CD4-positive, alpha-beta T cell treated with Interleukin-6 at 100 ng/mL for 8 hours (primary cell): ENCODE measurements around the gene PREP.
"Not testable (repeated sequence)": the region's sequence is repeated elsewhere in the genome, so short reads cannot be mapped to it uniquely, and the experiment has no call there.

Source experiments
- DNase-seq: peaks from one replicate; pipeline ENCODE4 v3.0.0-alpha.2; 2020; ENCODE audit warnings: mixed read lengths, low spot score

PREP gene

DNA sequence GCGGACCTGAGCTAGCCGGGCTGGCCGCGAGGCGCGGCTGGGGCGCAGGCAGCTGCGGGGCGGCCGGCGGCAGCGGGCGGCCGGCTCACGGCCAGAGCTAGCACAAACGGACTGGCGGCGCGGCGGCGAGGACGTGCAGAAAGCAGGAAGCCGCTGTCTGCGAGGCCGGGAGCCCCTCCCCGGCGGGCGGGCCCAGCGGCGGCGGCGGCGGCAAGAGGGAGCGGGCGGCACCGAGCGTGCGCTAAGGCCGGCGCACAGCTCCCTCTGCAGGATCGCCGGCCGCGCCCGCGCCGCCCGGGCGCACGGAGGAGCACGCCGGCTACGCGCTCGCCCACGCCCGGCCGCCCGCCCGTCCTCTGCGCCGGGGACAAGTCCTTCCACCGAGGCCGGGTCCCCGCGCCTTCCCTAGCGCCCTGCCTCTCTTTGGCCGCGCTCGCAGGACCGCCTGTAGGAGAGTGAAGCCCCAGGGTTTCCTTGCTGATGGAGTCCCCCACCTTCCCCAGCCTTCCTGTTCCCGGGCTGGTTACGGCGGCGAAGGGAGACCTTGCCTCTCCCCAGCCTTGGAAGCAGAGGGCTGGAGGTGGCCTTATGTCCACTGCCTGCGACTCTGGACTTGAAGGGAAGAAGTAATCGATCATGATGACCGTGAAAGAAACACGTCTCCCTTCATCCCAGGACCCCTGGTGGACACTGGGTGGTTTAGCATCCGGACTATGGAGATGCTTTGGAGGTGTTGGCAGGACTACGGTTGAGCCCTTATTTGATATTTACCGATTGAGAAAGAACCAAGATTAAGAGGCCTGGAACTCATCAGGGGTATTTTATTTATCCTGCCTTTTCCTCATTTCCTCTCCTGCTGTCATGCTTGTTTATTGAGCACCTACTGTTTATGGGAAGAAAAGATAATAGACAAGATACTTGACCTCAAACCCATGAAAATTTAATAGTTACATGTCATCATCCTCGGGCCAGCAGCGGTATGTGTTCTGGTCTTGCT, at the start of gene PREP:
Gene PREP (minus strand): TSS at position 144 of the 997 bp plus-strand sequence. CDS start 191 bp downstream, outside the sequence.
- DNase-seq, result peak; percentile 79

DNA sequence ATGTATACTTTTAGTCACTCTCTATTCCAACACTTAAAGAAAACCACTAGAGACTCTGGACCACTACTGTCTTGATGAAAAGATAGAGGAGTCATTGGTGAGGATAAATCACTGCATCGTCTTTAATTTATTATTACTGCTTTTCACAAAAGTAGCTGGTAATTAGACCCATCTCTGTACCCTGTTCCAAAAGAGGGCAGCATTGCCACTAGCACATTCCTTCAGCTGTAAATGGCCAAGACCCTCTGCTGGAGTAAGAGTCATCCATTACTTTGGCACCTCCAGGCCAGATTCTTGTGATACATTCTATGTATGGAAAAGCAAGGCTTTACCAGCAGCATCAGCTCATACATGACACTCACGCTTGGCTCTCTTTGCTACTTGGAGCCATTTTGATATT, 49.5 kb upstream of the PREP start:
- DNase-seq, result no peak

DNA sequence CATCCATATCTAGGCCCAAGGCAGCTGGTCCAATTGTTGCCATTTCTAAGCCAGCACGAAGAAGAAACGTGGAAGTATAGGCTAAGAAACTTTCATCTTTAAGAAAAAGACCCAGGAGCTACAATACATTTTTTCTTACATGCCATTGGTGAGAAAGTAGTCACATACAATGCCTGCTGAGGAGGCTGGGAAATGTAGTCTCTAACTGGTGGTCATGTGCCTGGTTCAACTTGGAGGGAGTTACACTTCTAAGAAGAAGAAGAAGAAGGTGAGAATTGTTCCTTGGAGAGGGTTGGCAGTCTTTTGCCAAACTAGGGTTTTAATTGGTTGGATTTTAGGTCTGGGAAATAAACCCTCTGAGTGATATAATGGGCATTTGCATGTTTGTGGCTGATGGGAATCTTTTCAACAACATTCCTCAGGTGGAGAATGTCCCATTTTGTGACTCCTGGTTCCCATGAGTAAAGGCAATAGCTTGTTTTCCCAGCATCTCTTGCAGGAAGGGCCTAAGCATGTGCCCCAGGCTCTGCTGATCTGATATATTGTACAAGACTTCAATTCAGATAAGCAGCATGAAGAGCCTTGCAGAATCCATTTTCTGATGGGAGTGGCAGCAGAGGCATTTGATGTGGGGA, 47.0 kb upstream of the PREP start:
- DNase-seq, result no peak

DNA sequence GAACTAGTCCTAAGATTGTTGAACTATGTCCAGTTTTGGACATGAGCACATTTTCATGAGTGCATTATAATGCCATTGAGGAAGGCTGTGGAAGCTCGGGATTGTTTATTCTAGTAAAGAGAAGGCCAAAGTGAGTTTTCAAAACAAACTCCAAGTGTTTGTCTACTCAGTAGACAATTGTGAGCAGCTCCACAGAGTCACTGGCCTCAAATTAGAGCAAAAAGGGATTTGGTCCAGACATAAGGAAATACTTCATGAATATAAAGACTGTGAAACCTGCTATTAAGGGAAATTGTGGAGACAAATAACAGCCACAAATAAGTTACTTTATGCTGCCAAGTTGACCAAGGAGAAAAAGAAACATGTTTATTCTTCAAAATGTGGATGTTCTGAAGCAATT, 42.6 kb upstream of the PREP start:
- DNase-seq, result no peak

DNA sequence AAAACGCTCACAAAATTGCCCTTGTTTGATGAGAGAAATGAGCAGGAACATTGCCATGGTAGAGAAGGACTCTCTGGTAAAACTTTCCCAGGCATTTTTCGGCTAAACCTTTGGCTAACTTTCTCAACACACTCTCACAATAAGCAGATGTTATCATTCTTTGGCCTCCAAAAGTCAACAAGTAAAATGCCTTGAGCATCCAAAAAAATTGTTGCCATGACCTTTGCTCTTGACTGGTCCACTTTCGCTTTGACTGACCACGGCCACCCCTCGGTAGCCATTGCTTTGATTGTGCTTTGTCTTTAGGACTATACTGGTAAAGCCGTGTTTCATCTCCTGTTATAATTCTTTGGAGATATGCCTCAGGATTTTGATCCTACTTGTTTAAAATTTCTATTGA, 41.1 kb upstream of the PREP start:
- no peak for DNase-seq

DNA sequence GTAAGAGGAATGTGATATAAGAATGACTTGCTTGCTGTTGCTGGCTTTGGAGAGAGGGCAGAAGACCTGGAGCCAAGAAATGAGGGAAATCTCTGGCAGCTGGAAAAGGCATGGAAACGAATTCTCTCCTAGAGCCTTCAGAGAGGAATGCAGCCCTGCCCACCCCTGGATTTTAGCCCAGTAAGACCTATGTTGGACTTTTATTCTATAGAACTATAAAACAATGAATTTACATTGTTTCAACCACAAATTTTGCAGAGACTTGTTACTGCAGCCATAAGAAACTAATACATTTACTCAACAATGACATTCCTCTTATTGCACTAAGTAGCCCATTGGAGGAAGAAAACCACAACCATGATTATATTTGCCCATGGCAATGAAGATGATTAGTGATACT, 39.5 kb upstream of the PREP start:
- DNase-seq, result no peak

DNA sequence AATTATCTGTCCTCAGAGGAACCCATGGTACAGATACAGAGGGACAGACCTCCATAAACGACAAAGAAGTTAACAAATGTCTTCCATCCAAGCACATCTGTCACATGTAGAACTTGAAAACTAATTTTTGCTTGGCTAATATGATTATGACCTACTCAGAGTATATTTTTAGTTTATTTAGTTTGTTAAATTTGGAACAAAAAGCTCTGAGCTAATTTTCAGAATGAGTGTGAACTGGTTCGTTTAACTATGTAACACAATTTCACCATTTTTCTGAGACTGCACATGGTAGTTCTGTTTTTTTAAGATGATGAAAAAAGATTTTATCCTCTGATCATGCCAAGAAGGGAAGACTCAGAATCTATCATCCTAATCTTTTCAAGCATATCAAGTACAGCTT, 34.4 kb upstream of the PREP start:
- DNase-seq, result no peak

DNA sequence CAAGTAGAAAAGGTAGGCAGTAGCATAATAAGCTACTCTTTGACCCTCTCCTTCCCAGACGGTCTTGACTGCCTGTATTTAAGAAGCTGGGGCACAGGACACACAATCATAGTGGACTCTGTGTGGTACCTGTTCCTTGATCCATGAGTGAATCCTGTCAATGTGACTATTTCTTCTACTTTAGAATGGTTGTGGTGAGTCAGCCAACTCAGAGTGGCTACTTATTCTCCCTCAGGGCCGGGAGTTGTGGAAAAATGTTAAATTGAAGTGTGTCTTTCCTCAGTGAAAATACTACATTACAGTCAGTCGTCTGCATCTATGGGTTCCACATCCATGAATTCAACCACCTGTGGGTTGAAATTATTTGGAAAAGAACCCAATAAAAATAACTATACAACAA, 30.8 kb upstream of the PREP start:
- DNase-seq, result no peak

DNA sequence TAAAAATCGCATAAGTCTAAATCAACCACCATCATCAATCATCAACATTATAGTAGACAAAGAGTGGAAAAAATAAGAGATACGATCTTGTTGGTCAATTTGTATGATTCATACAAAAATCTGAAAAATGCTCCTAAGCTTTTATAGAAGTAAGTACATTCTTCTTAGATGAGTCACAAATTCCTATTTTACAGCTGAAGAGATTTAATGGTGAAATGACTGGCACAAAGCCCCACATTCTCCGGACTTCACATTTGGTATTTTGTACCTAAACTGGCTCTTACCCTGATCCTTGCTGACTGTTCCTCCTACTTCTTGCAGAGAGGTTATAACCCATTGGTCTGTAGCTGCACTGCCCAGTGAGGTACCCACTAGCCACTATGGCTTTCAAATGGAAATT, 29.9 kb upstream of the PREP start:
- no peak for DNase-seq

DNA sequence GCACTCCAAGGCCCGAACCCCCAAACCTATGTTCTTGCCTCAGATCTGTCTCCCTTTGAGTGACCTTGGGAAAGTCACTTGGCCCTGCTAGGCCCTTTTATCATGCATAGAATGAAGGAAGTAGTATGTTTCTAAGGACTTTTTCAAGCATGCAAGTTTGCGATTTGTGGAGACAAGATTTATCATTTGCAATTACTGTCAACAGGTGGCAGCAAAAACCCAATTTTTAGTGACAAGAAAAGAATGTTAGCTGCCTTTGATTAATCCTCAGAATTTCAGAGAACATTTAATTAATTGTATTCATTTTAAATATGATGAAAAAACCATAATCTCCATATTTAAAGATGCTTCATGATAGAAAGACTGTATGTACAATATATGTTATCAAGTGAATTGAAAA, 28.3 kb upstream of the PREP start:
- DNase-seq, result peak; percentile 32

DNA sequence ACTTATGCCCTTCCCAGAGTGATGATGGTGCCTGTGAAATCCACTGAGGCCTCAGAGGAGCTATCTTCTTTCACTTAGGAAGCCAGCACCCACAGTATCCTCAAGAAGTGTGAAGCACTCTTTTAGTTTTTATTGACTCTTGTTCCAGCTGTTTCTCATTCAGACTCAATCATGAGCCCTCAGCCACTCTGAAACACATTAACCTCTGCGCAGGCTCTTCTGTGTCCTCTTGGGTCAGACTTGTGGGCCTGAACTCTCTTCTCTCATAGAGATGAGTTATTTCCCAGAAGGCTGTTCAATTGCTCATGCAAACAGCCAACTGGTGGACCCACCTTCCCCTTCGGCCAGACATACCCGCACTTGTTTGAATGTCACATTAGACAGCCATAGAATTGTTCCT, 27.8 kb upstream of the PREP start:
- no peak for DNase-seq

DNA sequence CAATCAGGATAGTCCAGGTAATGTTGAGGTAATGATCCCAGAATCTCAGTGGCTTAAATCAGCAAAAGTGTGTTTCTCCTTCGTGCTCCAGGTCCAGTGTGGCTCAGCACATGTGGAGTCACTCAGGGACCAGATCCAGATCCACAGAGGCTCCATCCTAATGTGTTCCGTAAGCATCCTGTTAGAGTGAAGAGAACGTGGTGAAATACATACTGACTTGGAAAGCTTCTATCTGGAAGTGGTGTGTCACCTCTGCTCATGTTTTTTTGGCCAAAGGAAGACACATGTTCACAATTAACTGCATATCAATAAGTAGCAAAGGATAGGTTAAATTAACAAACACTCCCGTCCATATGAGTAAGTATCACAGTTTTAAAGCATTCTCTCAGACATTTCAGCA, 26.8 kb upstream of the PREP start:
- no peak for DNase-seq

DNA sequence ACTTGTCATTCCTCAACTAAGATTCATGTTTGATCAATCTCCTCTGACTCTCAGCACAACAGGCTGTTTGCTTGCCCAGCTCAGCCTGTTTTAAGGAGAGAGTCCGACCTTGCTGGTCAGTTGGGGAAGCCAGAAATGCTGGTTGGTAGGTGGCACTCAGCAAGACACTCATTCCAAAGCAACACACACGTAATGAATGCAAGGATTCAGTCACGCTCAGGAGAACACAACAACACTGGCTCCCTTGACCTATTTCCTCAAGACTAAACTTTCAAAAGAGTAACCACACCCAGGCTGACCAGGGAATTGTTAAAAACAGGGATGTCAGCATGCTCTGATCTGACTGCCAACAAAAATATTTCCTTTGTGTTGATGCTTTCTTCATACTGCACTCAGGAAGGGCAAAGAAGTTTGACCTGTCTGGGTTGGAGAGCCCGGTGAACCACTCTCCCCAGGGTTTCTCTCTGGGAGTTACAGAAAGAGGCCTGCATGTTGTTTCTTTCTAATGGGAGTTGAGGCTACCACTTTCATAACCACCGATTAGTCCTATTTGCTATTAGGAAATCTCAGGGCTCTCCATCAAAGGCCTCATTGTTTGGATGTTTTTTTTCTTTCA, 25.6 kb upstream of the PREP start:
- no peak for DNase-seq

DNA sequence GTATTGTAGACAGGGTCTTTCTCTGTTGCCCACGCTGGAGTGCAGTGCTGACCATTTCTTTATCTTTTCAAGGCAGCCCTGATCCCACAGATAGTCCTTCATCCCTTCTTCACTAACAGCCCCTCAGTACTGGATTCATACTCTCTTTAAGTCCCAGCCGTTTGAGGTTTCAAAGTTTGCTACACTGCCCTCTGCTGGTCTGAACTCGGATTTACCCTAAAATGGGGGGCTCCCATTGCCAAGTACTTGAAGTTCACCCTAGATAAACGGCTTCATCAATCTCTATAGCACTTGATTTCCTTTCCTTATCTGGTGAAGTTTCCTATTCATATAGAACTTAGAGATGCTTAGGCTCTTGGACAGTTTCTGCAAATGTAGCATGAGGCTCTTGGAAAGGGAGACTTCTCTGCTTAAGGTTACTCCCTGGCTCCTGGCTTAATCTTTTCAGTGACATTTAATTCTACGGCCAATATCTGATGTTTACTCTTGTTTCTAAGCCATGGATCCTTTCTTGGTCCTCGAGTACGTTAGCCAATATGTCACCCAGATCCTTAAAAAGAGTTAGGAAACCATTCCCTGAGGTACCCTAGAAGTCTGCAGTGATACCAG, 21.4 kb upstream of the PREP start:
- peak; percentile 52 for DNase-seq

DNA sequence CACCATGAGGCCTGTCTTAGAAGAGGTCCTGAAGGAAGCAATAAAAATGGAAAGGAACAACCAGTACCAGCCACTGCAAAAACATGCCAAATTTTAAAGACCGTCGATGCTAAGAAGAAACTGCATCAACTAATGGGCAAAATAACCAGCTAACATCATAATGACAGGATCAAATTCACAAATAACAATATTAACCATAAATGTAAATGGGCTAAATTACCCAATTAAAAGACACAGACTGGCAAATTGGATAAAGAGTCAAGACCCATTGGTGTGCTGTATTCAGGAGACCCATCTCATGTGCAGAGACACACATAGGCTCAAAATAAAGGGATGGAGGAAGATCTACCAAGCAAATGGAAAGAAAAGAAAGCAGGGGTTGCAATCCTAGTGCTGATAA, 14.1 kb upstream of the PREP start:
- DNase-seq, result not testable (repeated sequence)

DNA sequence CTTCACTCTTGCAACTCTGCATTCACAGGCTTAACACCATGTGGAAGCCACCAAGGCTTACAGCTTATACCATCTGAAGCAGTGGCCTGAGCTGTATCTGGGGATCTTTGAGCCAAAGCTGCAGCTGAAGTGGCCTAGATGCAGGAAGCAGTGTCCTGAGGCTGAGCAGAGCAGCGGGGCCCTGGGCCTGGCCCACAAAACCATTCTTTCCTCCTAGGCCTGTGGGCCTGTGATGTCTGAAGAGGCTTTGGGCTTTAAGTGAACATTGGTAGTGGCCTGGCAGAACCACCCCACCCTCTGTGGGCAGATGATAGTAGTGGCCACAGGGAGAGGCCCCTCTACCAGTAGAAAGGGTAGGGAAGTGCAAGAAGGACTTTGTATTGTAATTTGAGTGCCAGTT, 6.9 kb upstream of the PREP start:
- DNase-seq, result no peak

DNA sequence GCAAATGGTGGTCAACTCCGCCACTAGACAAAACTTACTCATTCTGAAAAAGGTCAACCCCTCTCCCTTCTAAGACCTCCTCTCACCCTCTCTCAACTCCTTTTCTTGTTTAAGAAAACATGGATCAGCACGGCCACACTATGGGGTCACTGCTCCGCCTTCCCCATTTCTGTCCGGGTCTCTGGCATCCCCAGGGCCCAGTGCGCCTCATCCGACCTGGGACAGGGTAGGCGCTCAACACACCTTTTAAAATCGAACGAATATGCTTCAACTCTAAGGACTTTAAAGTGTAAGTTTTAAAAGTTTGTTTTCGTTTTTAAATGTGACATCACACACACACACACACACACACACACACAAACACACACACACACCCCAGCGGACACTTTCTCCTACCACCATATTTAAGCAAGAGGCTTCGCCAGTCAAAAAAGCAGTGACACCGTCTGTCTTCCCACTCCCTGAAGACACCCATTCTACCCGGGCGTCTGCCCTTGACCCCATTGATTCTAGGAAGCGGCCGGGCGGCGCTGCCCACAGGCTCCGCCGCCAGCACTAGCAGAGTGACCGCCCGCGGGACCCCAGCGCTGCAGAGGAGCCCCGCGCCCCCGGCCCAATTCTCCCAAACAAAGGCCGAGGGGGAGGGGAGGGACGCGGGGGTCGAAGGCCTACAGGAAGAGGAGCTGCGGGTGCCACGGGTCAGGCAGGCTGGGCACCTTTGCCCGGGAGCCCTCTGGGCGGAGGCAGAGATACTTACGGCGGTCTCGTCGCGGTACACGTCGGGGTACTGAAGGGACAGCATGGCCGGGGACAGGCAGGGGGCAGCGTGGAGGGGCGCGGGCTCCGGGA, 568 bp downstream of the PREP start:
- no peak for DNase-seq

DNA sequence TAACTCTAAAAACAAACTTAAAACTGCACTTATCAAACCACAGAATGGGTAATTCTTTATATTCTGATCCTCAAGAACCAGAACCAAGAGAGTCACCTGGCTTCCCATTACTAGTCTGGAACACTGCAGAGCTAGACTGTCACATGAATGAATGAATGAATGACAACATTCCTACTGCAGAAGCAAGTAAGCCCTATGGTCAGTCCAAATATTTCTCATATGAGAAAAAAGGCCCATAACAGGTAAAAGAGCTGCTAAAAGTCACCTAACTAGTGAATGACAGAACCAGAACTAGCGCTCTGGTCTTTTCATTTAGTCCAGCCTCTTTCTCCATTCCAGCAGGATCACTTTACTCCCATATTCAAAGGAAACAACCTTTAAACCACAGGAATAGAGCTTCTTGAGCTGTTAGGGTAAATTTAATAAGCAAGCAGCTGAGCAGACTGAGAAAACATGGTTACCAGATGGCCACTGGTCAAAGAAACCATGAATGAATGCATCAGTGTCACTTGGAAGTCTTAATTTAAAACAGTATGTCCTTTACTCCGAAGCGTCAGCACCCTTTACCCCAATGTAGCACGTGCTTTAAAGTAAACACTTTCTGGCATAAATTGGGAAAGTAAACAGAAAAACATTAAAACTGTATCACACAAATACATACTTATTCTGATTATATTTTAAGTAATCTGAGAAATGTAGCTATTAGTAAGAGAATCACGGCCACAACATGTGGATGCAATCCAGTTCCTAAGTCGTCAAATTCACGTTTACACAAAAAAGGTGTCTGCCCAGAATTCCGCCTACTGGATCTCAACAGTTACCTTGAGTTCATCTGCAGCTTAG, 1.4 kb downstream of the PREP start:
- DNase-seq, result no peak

DNA sequence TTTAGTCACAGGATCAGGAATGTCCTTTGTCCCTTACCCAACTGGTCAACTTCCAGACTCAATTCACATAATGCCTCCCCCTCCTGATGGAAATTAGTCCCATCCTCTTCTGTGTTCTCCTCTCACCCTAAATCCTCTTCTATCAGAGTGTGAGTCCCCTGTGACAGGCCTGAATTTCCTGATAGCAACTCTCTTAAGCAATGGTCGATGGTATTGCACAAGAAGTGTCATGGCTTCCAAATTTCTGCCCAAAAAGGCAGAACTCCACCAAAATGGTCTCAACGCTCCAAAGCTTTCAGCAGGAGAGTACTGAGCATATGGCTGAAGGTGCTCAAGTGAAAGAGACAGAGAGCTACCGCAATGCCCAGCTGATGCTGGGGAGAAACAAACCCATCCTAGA, 2.4 kb downstream of the PREP start:
- DNase-seq, result no peak

DNA sequence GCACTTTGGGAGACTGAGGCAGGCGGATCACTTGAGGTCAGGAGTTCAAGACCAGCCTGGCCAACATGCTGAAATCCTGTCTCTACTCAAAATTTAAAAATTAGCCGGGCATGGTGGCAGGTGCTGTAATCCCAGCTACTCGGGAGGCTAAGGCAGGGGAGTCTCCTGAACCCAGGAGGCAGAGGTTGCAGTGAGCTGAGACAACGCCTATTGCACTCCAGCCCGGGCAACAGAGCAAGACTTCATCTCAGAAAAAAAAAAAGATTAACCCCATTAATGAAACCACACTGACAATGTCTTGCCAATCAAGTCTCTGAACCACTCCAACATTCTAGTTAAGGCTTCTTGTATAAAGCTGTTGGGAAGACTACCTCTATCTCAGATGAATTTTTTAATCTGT, 4.0 kb downstream of the PREP start:
- DNase-seq, result no peak

DNA sequence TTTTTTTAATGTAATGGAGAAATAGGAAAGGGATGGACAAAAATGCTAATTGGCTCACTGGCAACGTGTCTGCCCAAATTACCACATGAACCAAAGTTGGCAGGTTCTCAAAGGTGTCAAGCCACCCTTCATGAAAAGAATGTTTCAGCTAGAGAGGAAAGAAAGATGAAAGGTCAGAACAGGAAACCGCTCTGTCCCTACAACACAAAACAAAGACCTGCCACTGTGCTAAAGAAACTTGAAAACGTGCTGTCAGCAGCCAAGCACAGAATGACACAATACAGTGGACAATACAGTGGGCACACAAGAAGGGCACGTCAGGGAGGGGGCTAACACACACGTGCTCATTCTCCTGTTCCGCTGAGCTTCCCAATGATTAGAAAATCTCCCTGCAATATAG, 4.9 kb downstream of the PREP start:
- DNase-seq, result no peak
